PC-3 (cell line): ENCODE results near the gene FOXI1. TPM values are rescaled to one million over a fixed set of nuclear protein-coding genes. Genes with fewer than 3 reads are reported as not detected.
"Not testable (repeated sequence)": the region's sequence is repeated elsewhere in the genome, so short reads cannot be mapped to it uniquely, and the experiment has no call there.

Experiments used
- ATAC-seq: fragments of 200-7000 bp; cut with Tn5 transposase; 2 replicates; pipeline ENCODE4 v1.9.1; 2020; ENCODE audit warnings: mild to moderate bottlenecking, moderate library complexity
- BruUV-seq: library from RNA; stranded (reverse); fragments of 400-500 nt; replicated peaks from 2 replicates; lab custom pipeline; 2021; lab: Mats Ljungman, UMichigan
- CTCF ChIA-PET: fragments of 300-600 bp; sonication (Branson Sonifier 250); formaldehyde crosslinking; loops from one replicate; lab custom pipeline; 2022; ENCODE audit warnings: antibody characterized with exemption; lab: Charles Lee
- POLR2A ChIA-PET: fragments of 300-600 bp; sonication (Branson Sonifier 250); formaldehyde crosslinking; loops from one replicate; lab custom pipeline; 2022; ENCODE audit warnings: antibody characterized with exemption; ENCODE audit not compliant: unreplicated experiment; lab: Charles Lee
- DNase-seq: peaks from one replicate; pipeline ENCODE4 v3.0.0-alpha.2; 2015
- H2AFZ ChIP-seq: fragments of 300-600 bp; sonication (generic); 2 replicates; pipeline ENCODE4 v1.6.0; 2016; ENCODE audit warnings: antibody characterized with exemption, low read length
- H3F3A ChIP-seq: fragments of 300-600 bp; sonication (generic); one replicate; pipeline ENCODE4 v1.6.0; 2017; ENCODE audit warnings: antibody characterized with exemption, low read length, control low read depth, mild to moderate bottlenecking; ENCODE audit not compliant: unreplicated experiment
- H3K27ac ChIP-seq: fragments of 300-600 bp; sonication (generic); 2 replicates; pipeline ENCODE4 v1.5.1; 2016; ENCODE audit warnings: mild to moderate bottlenecking, low read length
- H3K27me3 ChIP-seq: fragments of 300-600 bp; sonication (generic); 2 replicates; pipeline ENCODE4 v1.6.1; 2016; ENCODE audit warnings: low read length, mixed read lengths
- H3K36me3 ChIP-seq: fragments of 300-600 bp; sonication (generic); 2 replicates; pipeline ENCODE4 v1.6.1; 2016; ENCODE audit warnings: low read depth, mixed run types, low read length, mixed read lengths
- H3K4me1 ChIP-seq: fragments of 300-600 bp; sonication (generic); 2 replicates; pipeline ENCODE4 v1.5.1; 2016; ENCODE audit warnings: low read length; ENCODE audit not compliant: insufficient read depth
- H3K4me2 ChIP-seq: fragments of 300-600 bp; sonication (generic); 2 replicates; pipeline ENCODE4 v1.6.0; 2016; ENCODE audit warnings: low read length
- H3K4me3 ChIP-seq: fragments of 300-600 bp; sonication (generic); 2 replicates; pipeline ENCODE4 v1.5.1; 2016; ENCODE audit warnings: mild to moderate bottlenecking, low read length, mixed read lengths
- H3K79me2 ChIP-seq: fragments of 300-600 bp; sonication (generic); 2 replicates; pipeline ENCODE4 v1.6.1; 2017; ENCODE audit warnings: low read length, mixed read lengths
- H3K9ac ChIP-seq: fragments of 300-600 bp; sonication (generic); 2 replicates; pipeline ENCODE4 v1.6.0; 2016; ENCODE audit warnings: mild to moderate bottlenecking, low read length
- H3K9me2 ChIP-seq: fragments of 300-600 bp; sonication (generic); replicated peaks from 2 replicates; pipeline ENCODE4 v1.6.1; 2016; ENCODE audit warnings: mixed run types, low read length, mixed read lengths
- H3K9me3 ChIP-seq: fragments of 300-600 bp; sonication (generic); 2 replicates; pipeline ENCODE4 v1.6.1; 2016; ENCODE audit warnings: low read length, mixed read lengths
- H4K20me1 ChIP-seq: fragments of 300-600 bp; sonication (generic); 2 replicates; pipeline ENCODE4 v1.6.1; 2016; ENCODE audit warnings: low read length, mixed read lengths
- EZH2 ChIP-seq: fragments of 300-600 bp; sonication (generic); IDR thresholded peaks from one replicate; pipeline ENCODE4 v1.6.1; 2017; ENCODE audit warnings: antibody characterized with exemption, mild to moderate bottlenecking, low read length; ENCODE audit not compliant: unreplicated experiment
- EZH2phosphoT487 ChIP-seq: fragments of 300-600 bp; sonication (generic); IDR thresholded peaks from 2 replicates; pipeline ENCODE4 v1.6.1; 2018; ENCODE audit warnings: mild to moderate bottlenecking, antibody characterized with exemption, low read length, borderline replicate concordance
- intact Hi-C: fragments of 100-400 bp; cut with micrococcal nuclease; formaldehyde crosslinking; loops from 2 replicates; pipeline ENCODE4 v1.9.0; 2023
- total RNA-seq: library from RNA; depleted of rRNA; stranded (reverse); fragments of >200 nt; gene quantifications from 2 replicates; pipeline ENCODE4 v1.2.3, GENCODE V29; 2014
- TF ChIP-seq, protein P1 (sequence below): fragments of 300-600 bp; sonication (generic); conservative IDR thresholded peaks from 2 replicates; pipeline ENCODE4 v1.5.1; 2017; ENCODE audit warnings: antibody characterized with exemption, low read depth, mild to moderate bottlenecking, low read length

FOXI1 gene
- total RNA-seq, 1 experiment from 2014 or later, result not detected

DNA sequence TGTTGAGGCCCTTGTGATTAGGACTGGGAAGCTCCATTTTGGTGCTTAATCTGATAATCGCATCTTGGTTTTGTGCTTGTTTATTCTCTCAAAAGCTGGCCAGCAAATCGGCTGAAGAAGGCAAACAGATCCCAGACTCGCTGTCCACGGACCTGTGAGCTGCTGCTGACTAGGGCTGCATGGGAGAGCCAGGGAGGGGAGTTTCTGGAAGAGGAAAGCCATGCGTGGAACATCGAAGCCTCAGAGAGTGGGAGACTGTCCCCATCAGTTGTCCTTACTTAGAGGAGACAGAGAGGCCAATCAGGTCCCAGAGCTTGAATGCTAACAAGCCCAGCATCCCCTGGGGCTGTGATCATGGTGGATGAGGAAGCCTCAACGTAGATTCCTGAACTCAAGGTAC lies 23.0 kb upstream of the FOXI1 start:
- intact Hi-C loops, result no loop called here

GRCh38 chr5:170087168-170087817 lies 18.4 kb upstream of the FOXI1 start:
- Histone ChIP-seq H3F3A (no peaks in the 10 kb centered on the region), H2AFZ (no peak overlapping the region), H3K36me3 (no peaks in the 10 kb centered on the region), H3K79me2 (no peaks in the 10 kb centered on the region), H3K9me2 (no peaks in the 10 kb centered on the region), H3K4me2 (no peak overlapping the region), H3K4me1 (no peaks in the 10 kb centered on the region), H3K27ac (no peak overlapping the region), H4K20me1 (no peaks in the 10 kb centered on the region), H3K9ac (no peak overlapping the region), H3K9me3 (no peaks in the 10 kb centered on the region), H3K4me3 (no peak overlapping the region), H3K27me3 (no peaks in the 10 kb centered on the region)
- CTCF ChIA-PET, result no interaction called here
- no peak for DNase-seq
- no peak for TF ChIP-seq EZH2
- TF ChIP-seq EZH2phosphoT487, result no peak
- TF ChIP-seq, protein P1, sequence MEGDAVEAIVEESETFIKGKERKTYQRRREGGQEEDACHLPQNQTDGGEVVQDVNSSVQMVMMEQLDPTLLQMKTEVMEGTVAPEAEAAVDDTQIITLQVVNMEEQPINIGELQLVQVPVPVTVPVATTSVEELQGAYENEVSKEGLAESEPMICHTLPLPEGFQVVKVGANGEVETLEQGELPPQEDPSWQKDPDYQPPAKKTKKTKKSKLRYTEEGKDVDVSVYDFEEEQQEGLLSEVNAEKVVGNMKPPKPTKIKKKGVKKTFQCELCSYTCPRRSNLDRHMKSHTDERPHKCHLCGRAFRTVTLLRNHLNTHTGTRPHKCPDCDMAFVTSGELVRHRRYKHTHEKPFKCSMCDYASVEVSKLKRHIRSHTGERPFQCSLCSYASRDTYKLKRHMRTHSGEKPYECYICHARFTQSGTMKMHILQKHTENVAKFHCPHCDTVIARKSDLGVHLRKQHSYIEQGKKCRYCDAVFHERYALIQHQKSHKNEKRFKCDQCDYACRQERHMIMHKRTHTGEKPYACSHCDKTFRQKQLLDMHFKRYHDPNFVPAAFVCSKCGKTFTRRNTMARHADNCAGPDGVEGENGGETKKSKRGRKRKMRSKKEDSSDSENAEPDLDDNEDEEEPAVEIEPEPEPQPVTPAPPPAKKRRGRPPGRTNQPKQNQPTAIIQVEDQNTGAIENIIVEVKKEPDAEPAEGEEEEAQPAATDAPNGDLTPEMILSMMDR, result no peak
- BruUV-seq, result no TSS peak
- ATAC-seq, result no peak
- POLR2A ChIA-PET, result no interaction called here
- intact Hi-C loops, result no loop called here

More for the DNA sequence above, 23.0 kb upstream of the FOXI1 start:
- H3K4me3 ChIP-seq, result no peak overlapping the region
- no peaks in the 10 kb centered on the region for H3K36me3 ChIP-seq
- no peaks in the 10 kb centered on the region for H3K4me1 ChIP-seq
- H3F3A ChIP-seq, result no peaks in the 10 kb centered on the region
- H3K9me3 ChIP-seq, result no peaks in the 10 kb centered on the region
- no TSS peak for BruUV-seq
- no peak overlapping the region for H3K27ac ChIP-seq
- no peaks in the 10 kb centered on the region for H3K9me2 ChIP-seq
- no peak overlapping the region for H3K4me2 ChIP-seq
- CTCF ChIA-PET, result no interaction called here
- no peaks in the 10 kb centered on the region for H4K20me1 ChIP-seq
- H3K79me2 ChIP-seq, result no peaks in the 10 kb centered on the region
- H2AFZ ChIP-seq, result no peak overlapping the region
- DNase-seq, result no peak
- H3K9ac ChIP-seq, result no peak overlapping the region
- TF ChIP-seq EZH2, result no peak
- TF ChIP-seq, protein P1, result no peak
- no peak for TF ChIP-seq EZH2phosphoT487
- H3K27me3 ChIP-seq, result no peaks in the 10 kb centered on the region
- POLR2A ChIA-PET, result no interaction called here
- no peak for ATAC-seq

DNA sequence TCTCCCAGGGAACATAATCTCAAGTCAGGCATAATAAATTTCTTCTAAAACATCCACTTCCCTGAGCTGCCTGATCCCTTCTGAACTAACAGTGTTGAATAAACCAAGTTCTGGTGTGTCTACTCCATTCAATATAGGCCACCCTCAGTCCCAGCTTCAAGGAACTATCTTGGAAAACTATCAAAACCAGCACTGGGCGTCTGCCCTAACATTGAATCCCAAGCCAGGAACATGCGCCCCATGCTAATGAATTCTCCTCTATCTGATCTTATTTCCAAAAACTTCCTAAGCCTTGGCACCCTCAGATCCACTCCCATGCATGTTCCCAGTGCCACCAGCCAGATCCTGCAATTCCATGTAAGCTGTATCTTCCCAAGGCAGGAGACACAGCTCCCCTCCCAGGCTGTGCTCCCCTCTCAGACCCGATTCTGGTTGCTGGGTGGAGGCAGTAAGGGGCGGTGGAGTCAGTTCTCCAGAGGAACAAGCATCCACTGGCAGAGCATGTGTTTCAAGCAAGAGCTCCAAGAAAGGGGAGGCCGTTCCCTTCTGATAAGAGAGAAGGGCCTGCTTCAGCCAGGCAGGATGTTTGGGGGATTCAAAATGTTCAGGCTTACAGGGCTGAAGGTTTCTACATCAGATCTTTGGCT lies 13.1 kb upstream of the FOXI1 start:
- BruUV-seq, result no TSS peak
- intact Hi-C loops, result no loop called here
- H3K9me3 ChIP-seq, result no peaks in the 10 kb centered on the region
- POLR2A ChIA-PET, result no interaction called here
- peaks cover 7% of the 10 kb centered on the region; the same call in 1 of the 2 replicates for H3K4me1 ChIP-seq
- no peak for ATAC-seq
- H3F3A ChIP-seq, result no peaks in the 10 kb centered on the region
- CTCF ChIA-PET, result interaction anchor here (0.6 kb wide), 1 partner anchor 107 kb away, joined by 4 read pairs; no protein-coding TSS in a partner anchor
- TF ChIP-seq, protein P1, result no peak
- TF ChIP-seq EZH2phosphoT487 (no peak), EZH2 (no peak)
- H3K27ac ChIP-seq, result no peak overlapping the region
- H4K20me1 ChIP-seq, result no peaks in the 10 kb centered on the region
- H3K4me2 ChIP-seq, result no peak overlapping the region
- H3K27me3 ChIP-seq, result no peaks in the 10 kb centered on the region
- H3K9ac ChIP-seq, result no peak overlapping the region
- no peaks in the 10 kb centered on the region for H3K79me2 ChIP-seq
- DNase-seq, result no peak
- H3K4me3 ChIP-seq, result no peak overlapping the region
- no peak overlapping the region for H2AFZ ChIP-seq
- H3K36me3 ChIP-seq, result no peaks in the 10 kb centered on the region
- H3K9me2 ChIP-seq, result no peaks in the 10 kb centered on the region

DNA sequence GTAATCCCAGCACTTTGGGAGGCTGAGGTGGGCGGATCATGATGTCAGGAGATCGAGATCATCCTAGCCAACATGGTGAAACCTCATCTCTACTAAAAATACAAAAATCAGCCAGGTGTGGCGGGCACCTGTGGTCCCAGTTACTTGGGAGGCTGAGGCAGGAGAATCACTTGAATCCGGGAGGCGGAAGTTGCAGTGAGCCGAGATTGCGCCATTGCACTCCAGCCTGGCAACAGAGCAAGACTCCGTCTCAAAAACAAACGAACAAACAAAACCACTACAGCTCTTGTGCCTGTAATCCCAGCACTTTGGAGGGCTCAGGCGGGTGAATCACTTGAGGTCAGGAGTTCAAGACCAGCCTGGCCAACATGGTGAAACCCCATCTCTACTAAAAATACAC lies 11.4 kb upstream of the FOXI1 start:
- CTCF ChIA-PET, BruUV-seq: not testable (repeated sequence)

More for the DNA sequence above, 11.4 kb upstream of the FOXI1 start:
- POLR2A ChIA-PET, H3K79me2 ChIP-seq, intact Hi-C loops, ATAC-seq, H3K4me3 ChIP-seq, H3K9me3 ChIP-seq, H3K4me2 ChIP-seq, H3K9ac ChIP-seq, H3K27ac ChIP-seq, H3K9me2 ChIP-seq, H3K36me3 ChIP-seq, H3K4me1 ChIP-seq, H3F3A ChIP-seq, H3K27me3 ChIP-seq, H4K20me1 ChIP-seq, DNase-seq, H2AFZ ChIP-seq: not testable (repeated sequence)
